Measurements from ENCODE around the gene ITPKC. TPM values are rescaled to one million over a fixed set of nuclear protein-coding genes. Genes with fewer than 3 reads are reported as not detected.
A peak's percentile ranks its signal among the peaks of the same experiment; 100 is the strongest.
"Not testable (repeated sequence)": the region's sequence is repeated elsewhere in the genome, so short reads cannot be mapped to it uniquely, and the experiment has no call there.

The ITPKC gene
- total RNA-seq, 1 experiment from 2014 or later, result 25.3 TPM

GRCh38 chr19:40776932-40777644 is 60.2 kb downstream of the ITPKC start:
- DNase-seq (ENCODE audit: low read depth), result peak; percentile 94
- in situ Hi-C loops (cut with HindIII; ENCODE audit: low pct_unique_long_range_greater_than_20kb, low sequenced_read_pairs), result no loop called here

DNA sequence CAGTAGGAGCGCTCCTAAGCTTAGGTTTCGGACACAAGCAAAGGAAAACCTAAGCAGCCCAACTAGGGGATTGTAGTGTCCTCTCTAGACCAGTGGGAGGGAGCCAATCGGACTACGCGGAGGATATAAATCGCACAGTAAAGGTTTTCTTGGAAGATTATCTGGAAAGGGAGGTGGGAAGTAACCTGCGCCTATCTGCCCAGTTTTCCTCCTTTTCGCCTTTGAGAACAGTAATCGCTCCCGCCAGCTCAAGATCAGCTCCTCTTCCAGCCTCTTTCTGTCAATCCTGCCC is 60.7 kb downstream of the ITPKC start:
- in situ Hi-C loops (cut with HindIII; ENCODE audit: low pct_unique_long_range_greater_than_20kb, low sequenced_read_pairs), result no loop called here
- DNase-seq (ENCODE audit: low read depth), result no peak

- in situ Hi-C loops (cut with HindIII; ENCODE audit: low pct_unique_long_range_greater_than_20kb, low sequenced_read_pairs), result no loop called here
- peak; percentile 100 for DNase-seq (ENCODE audit: low read depth)
Measured at GRCh38 chr19:40777937-40778705, 61.2 kb downstream of the ITPKC start, which contains the start of gene RAB4B. TSS of gene RAB4B (plus strand) at chr19:40778247. CDS start at chr19:40778376, 129 bp downstream.

DNA sequence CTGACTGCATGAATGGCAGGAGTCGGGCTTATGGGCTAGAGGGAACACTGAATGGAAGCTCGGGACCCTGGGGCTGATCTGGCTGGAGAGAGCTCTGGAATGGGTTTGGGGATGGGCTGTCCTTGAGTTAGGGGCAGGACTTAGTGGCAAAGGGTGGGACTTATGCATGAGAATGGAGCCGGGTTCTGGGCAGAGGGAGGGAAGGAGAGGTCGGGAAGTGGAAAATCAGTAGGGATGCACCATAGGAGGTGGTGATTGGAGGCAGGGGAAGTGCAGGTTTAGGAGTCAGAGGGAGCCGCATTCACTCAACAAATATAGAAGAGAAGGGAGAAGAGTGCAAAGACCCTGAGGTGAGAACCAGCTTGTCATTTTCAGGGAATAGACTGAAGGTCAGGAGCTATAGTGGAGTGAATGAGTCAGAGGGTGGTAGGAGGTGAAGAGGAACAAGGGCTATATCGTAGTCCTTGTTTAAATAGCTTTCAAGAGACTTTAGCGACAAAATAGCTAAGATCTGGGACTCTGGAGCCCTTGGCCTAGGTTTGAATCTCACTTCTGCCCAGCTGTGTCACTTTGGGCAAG is 61.9 kb downstream of the ITPKC start:
- no peak for DNase-seq (ENCODE audit: low read depth)
- in situ Hi-C loops (cut with HindIII; ENCODE audit: low pct_unique_long_range_greater_than_20kb, low sequenced_read_pairs), result no loop called here

DNA sequence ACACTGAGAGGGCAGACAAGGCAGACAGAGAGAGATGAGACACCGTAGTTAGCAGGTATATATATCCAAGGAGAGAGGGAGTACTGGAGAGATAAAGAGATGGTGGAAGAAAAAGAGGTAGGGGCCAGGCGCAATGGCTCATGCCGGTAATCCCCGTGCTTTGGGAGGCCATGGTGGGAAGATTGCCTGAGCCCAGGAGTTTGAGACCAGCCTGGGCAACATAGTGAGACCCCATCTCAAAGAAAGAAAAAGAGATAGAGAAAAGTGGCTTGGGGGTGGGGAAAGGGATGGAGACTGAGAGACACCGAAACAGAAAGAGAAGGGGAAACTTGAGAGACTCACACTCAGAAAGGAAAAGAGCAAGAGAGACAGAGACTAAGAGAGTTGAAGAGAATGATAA is 63.7 kb downstream of the ITPKC start:
- no peak for DNase-seq (ENCODE audit: low read depth)
- in situ Hi-C loops (cut with HindIII; ENCODE audit: low pct_unique_long_range_greater_than_20kb, low sequenced_read_pairs), result no loop called here

- in situ Hi-C loops (cut with HindIII; ENCODE audit: low pct_unique_long_range_greater_than_20kb, low sequenced_read_pairs), result no loop called here
- no peak for DNase-seq (ENCODE audit: low read depth)
Measured at GRCh38 chr19:40781140-40781539, 64.2 kb downstream of the ITPKC start.

- in situ Hi-C loops (cut with HindIII; ENCODE audit: low pct_unique_long_range_greater_than_20kb, low sequenced_read_pairs), result no loop called here
- no peak for DNase-seq (ENCODE audit: low read depth)
Measured at GRCh38 chr19:40783711-40784110, 66.8 kb downstream of the ITPKC start.

- DNase-seq (ENCODE audit: low read depth); in situ Hi-C loops (cut with HindIII; ENCODE audit: low pct_unique_long_range_greater_than_20kb, low sequenced_read_pairs): not testable (repeated sequence)
Measured at GRCh38 chr19:40784146-40784545, 67.2 kb downstream of the ITPKC start.

- in situ Hi-C loops (cut with HindIII; ENCODE audit: low pct_unique_long_range_greater_than_20kb, low sequenced_read_pairs), result no loop called here
- DNase-seq (ENCODE audit: low read depth), result no peak
Measured at GRCh38 chr19:40785526-40785925, 68.6 kb downstream of the ITPKC start.

DNA sequence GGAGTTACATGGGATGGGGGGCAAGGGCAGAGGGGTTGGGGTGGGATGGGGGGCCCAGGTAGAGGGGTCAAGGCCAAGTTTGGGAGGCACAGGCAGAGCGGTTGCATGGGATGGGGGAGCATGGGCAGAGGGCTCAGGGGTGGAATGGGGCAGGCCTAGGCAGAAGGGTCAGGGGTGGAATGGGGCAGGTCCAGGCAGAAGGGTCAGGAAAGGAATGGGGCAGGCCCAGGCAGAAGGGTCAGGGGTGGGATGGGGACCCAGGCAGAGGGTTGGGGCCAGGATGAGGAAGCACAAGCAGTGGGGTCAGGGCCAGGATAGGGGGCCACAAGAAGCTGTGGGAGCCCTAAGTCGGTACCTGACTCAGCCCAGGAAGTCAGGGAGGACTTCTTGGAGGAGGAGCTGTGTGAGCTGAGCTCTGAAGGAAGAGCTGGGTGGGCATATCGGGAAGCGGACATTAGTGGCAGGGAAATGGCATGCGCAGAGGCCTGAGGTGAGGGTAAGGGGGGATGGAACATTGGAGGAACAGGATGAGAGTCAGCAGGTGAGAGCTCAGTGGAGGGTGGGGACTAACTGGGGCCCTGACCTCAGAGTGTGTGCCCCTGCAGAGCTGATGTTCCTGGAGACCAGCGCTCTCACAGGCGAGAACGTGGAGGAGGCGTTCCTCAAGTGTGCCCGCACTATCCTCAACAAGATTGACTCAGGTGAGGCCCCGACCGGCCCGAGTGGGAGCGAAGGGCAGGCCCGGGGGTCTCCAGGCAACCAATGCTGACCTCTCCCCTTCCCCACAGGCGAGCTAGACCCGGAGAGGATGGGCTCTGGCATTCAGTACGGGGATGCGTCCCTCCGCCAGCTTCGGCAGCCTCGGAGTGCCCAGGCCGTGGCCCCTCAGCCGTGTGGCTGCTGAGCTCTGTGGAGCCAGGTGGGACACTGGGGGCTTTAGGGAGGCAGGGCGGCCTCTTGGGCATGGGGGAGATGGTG is 69.4 kb downstream of the ITPKC start:
- in situ Hi-C loops (cut with HindIII; ENCODE audit: low pct_unique_long_range_greater_than_20kb, low sequenced_read_pairs), result no loop called here

More for the DNA sequence above, 69.4 kb downstream of the ITPKC start:
- no peak for DNase-seq (ENCODE audit: low read depth)

Other genes with a start within 250 kb of the ITPKC start
- 92.6 and 137 TPM in 2 replicates for gene SHKBP1, start 140.2 kb upstream of the ITPKC start, total RNA-seq (2014; rRNA removed; shearing (Covaris generic); ENCODE audit: low replicate concordance)
- gene LTBP4, start 115.7 kb upstream of the ITPKC start, total RNA-seq (2014; rRNA removed; shearing (Covaris generic); ENCODE audit: low replicate concordance), result 47.7 and 129 TPM in 2 replicates
- 22.2 and 39.0 TPM in 2 replicates for gene NUMBL, start 26.5 kb upstream of the ITPKC start, total RNA-seq (2014; rRNA removed; shearing (Covaris generic); ENCODE audit: low replicate concordance)
- gene COQ8B, start 226 bp upstream of the ITPKC start, total RNA-seq (2014; rRNA removed; shearing (Covaris generic); ENCODE audit: low replicate concordance), result 81.8 and 159 TPM in 2 replicates
- 3.3 and 5.2 TPM in 2 replicates for gene ACTMAP, start 33.4 kb downstream of the ITPKC start, total RNA-seq (2014; rRNA removed; shearing (Covaris generic); ENCODE audit: low replicate concordance)
- 51.1 and 64.3 TPM in 2 replicates for gene SNRPA, start 34.1 kb downstream of the ITPKC start, total RNA-seq (2014; rRNA removed; shearing (Covaris generic); ENCODE audit: low replicate concordance)
- gene MIA, start 58.4 kb downstream of the ITPKC start, total RNA-seq (2014; rRNA removed; shearing (Covaris generic); ENCODE audit: low replicate concordance), result not detected in 2 replicates
- 62.7 and 79.7 TPM in 2 replicates for gene RAB4B, start 61.1 kb downstream of the ITPKC start, total RNA-seq (2014; rRNA removed; shearing (Covaris generic); ENCODE audit: low replicate concordance)
- gene EGLN2, start 82.1 kb downstream of the ITPKC start, total RNA-seq (2014; rRNA removed; shearing (Covaris generic); ENCODE audit: low replicate concordance), result 98.8 and 138 TPM in 2 replicates
- not detected in 2 replicates for gene CYP2A6, start 133.3 kb downstream of the ITPKC start, total RNA-seq (2014; rRNA removed; shearing (Covaris generic); ENCODE audit: low replicate concordance)
- gene CYP2A7, start 165.1 kb downstream of the ITPKC start, total RNA-seq (2014; rRNA removed; shearing (Covaris generic); ENCODE audit: low replicate concordance), result not detected in 2 replicates